ENCODE measurements around the gene HEATR5A. TPM values are rescaled to one million over a fixed set of nuclear protein-coding genes. Genes with fewer than 3 reads are reported as not detected.

HEATR5A gene
- total and polyA plus RNA-seq, 9 of the 15 experiments (the other 6 are each of a cell fraction or from before 2014, with no cell fraction given) = 8.0 to 50.9 (median 23.0) TPM

GRCh38 chr14:31346097-31346496 is 74.3 kb downstream of the HEATR5A start (continued):
- TF ChIP-seq ZBTB33 (CRISPR knock-in tag; IDR thresholded peaks at IDR 0.05) (no peak), EP300 (IDR thresholded peaks at IDR 0.05; ENCODE audit: low read length) (no peak), SP1 (CRISPR knock-in tag; IDR thresholded peaks at IDR 0.05) (no peak)

GRCh38 chr14:31341280-31341679 is 79.1 kb downstream of the HEATR5A start:
- Histone ChIP-seq H3K36me3 (ENCODE audit: control insufficient read depth, insufficient read depth, low read length) (peaks cover 22% of the 10 kb centered on the region; the same call in 1 of the 3 replicates), H3K4me2 (ENCODE audit: insufficient read depth, low read length) (no peak overlapping the region), H3K27ac (ENCODE audit: extremely low read depth, low read depth, low read length) (no peak overlapping the region), H3K79me2 (ENCODE audit: control insufficient read depth, insufficient read depth, low read length) (no peaks in the 10 kb centered on the region), H3K4me1 (replicated peaks in 1 of 2; ENCODE audit: control insufficient read depth in 2 of 2, insufficient read depth in 2 of 2, low read length in 2 of 2) (no peaks in the 10 kb centered on the region), H3K9ac (ENCODE audit: insufficient read depth in 1 of 2, low read depth in 2 of 2, low read length in 2 of 2) (no peak overlapping the region), H3K9me3 (replicated peaks; ENCODE audit: control insufficient read depth, insufficient read depth, low read depth, low read length) (no peaks in the 10 kb centered on the region), H3K4me3 (no peak overlapping the region), H4K20me1 (replicated peaks; ENCODE audit: control insufficient read depth, insufficient read depth, low read length) (no peaks in the 10 kb centered on the region), H3K9me1 (ENCODE audit: control insufficient read depth, insufficient read depth, low read length) (no peaks in the 10 kb centered on the region), H3K27me3 (ENCODE audit: control insufficient read depth in 2 of 2, insufficient read depth in 2 of 2, low read length in 2 of 2) (no peaks in the 10 kb centered on the region), H2AFZ (ENCODE audit: low read depth, low read length) (no peak overlapping the region)
- ATAC-seq (no peak), DNase-seq (ENCODE audit: extremely low read depth in 1 of 4, low spot score in 3 of 4) (no peak), FAIRE-seq (no peak)
- in situ Hi-C loops (cut with MboI) (no loop called here), intact Hi-C loops (cut with micrococcal nuclease) (no loop called here)
- TF ChIP-seq ATF6 (CRISPR knock-in tag; IDR thresholded peaks at IDR 0.05) = no peak
- no peak for TF ChIP-seq CEBPG (CRISPR knock-in tag; IDR thresholded peaks at IDR 0.05)
- 0 out of 4 replicates have a peak, but pooled peaks of 1 of the 2 experiments have one; percentile 17 for TF ChIP-seq CEBPG (tag; conservative IDR thresholded peaks at IDR 0.05 in 1 of 2, IDR thresholded peaks at IDR 0.05 in 1 of 2)
- WGBS (ENCODE audit: insufficient coverage, low coverage, missing lambda C conversion rate) = 91% methylated on average over 3 of the region's 3 CpGs
- ChIA-PET CTCF (ENCODE audit: low intra/inter-chr PET ratio) (no interaction called here), POLR2A (no interaction called here)
- BruUV-seq (replicated peaks) = no TSS peak
